ENCODE measurements around the gene GMDS.
A peak's percentile ranks its signal among the peaks of the same experiment; 100 is the strongest.
"Not testable (repeated sequence)": the region's sequence is repeated elsewhere in the genome, so short reads cannot be mapped to it uniquely, and the experiment has no call there.

The GMDS gene

GRCh38 chr6:1695546-1696462 is 549.6 kb downstream of the GMDS start:
- no peak for DNase-seq

- not testable (repeated sequence) for DNase-seq
These were observed 553.6 kb downstream of the GMDS start for GRCh38 chr6:1691828-1692227.

- not testable (repeated sequence) for DNase-seq
These were observed 554.7 kb downstream of the GMDS start for GRCh38 chr6:1690656-1691055.

GRCh38 chr6:1689141-1689540 is 556.3 kb downstream of the GMDS start:
- no peak for DNase-seq

GRCh38 chr6:1688396-1688795 is 557.0 kb downstream of the GMDS start:
- no peak for DNase-seq

GRCh38 chr6:1687402-1687801 is 558.0 kb downstream of the GMDS start:
- DNase-seq, result no peak

- DNase-seq, result no peak
These were observed 559.0 kb downstream of the GMDS start for GRCh38 chr6:1686117-1687098.

GRCh38 chr6:1679688-1680068 is 565.7 kb downstream of the GMDS start:
- no peak for DNase-seq

GRCh38 chr6:1679031-1679687 is 566.2 kb downstream of the GMDS start:
- no peak for DNase-seq

- no peak for DNase-seq
These were observed 567.2 kb downstream of the GMDS start for GRCh38 chr6:1678201-1678600.

GRCh38 chr6:1672379-1672778 is 573.0 kb downstream of the GMDS start:
- DNase-seq, result no peak

- DNase-seq, result no peak
These were observed 574.5 kb downstream of the GMDS start for GRCh38 chr6:1670711-1671462.

- DNase-seq, result no peak
These were observed 575.4 kb downstream of the GMDS start for GRCh38 chr6:1669996-1670395.

GRCh38 chr6:1668456-1668855 is 576.9 kb downstream of the GMDS start:
- DNase-seq, result not testable (repeated sequence)

GRCh38 chr6:1667805-1668175 is 577.6 kb downstream of the GMDS start:
- DNase-seq, result no peak

GRCh38 chr6:1667012-1667804 is 578.2 kb downstream of the GMDS start:
- DNase-seq, result no peak

- DNase-seq, result no peak
These were observed 580.2 kb downstream of the GMDS start for GRCh38 chr6:1665214-1665613.

GRCh38 chr6:1664329-1664728 is 581.1 kb downstream of the GMDS start:
- DNase-seq, result peak in 1 of 56 donors; percentile 3

GRCh38 chr6:1663511-1663910 is 581.9 kb downstream of the GMDS start:
- no peak for DNase-seq

GRCh38 chr6:1662534-1662933 is 582.9 kb downstream of the GMDS start:
- no peak for DNase-seq

Measured in nucleus accumbens (tissue), 56 donors.